NB4 (cell line): Measurements from ENCODE around the gene TASOR2.

Source experiments
- MAX ChIP-seq: IDR thresholded peaks from 2 replicates; pipeline ENCODE4 v1.6.1; 2011; ENCODE audit warnings: low read depth, low read length
- MYC ChIP-seq: IDR thresholded peaks from 2 replicates; pipeline ENCODE4 v1.6.1; 2011; ENCODE audit warnings: low read depth, low read length
- POLR2A ChIP-seq: IDR thresholded peaks from 2 replicates; pipeline ENCODE4 v1.6.1; 2011; ENCODE audit warnings: mild to moderate bottlenecking; ENCODE audit not compliant: insufficient read length; ENCODE audit errors: extremely low read depth
- TF ChIP-seq, protein P1 (sequence below): IDR thresholded peaks from one replicate; pipeline ENCODE4 v1.5.1; 2012; ENCODE audit warnings: low read depth, low read length

DNA sequence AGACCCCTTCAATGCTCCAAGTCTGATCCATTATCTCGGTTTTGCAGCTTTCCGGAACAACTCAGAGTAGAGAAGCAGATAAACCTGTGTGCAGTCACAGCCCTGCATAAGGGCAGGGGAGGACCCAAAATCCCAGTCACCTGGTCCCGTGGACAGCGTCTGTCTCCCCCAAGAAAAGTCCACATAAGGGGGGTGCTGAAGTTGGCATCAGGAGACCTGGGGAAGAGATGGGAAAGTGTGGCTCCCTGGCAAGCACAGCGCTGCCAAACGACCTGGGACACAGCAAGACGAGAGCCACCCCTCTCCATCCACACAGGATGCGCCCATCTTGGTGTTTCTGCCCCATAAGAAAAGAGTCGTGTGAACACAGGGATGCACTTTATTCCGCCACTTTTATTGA lies 46.1 kb upstream of the TASOR2 start:
- TF ChIP-seq, protein P1, sequence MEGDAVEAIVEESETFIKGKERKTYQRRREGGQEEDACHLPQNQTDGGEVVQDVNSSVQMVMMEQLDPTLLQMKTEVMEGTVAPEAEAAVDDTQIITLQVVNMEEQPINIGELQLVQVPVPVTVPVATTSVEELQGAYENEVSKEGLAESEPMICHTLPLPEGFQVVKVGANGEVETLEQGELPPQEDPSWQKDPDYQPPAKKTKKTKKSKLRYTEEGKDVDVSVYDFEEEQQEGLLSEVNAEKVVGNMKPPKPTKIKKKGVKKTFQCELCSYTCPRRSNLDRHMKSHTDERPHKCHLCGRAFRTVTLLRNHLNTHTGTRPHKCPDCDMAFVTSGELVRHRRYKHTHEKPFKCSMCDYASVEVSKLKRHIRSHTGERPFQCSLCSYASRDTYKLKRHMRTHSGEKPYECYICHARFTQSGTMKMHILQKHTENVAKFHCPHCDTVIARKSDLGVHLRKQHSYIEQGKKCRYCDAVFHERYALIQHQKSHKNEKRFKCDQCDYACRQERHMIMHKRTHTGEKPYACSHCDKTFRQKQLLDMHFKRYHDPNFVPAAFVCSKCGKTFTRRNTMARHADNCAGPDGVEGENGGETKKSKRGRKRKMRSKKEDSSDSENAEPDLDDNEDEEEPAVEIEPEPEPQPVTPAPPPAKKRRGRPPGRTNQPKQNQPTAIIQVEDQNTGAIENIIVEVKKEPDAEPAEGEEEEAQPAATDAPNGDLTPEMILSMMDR = no peak
- TF ChIP-seq MAX = no peak
- TF ChIP-seq POLR2A = no peak
- TF ChIP-seq MYC = no peak
